ENCODE results near the gene GEMIN2.
A peak's percentile ranks its signal among the peaks of the same experiment; 100 is the strongest.
"Not testable (repeated sequence)": the region's sequence is repeated elsewhere in the genome, so short reads cannot be mapped to it uniquely, and the experiment has no call there.

GEMIN2 gene

GRCh38 chr14:39114073-39114838 lies at the start of gene GEMIN2:
GEMIN2 (plus strand) TSS chr14:39114323; CDS start chr14:39114339, 16 bp downstream.
- peak; percentile 94 for DNase-seq

- DNase-seq = not testable (repeated sequence)
Measured at GRCh38 chr14:39069169-39069805, 44.8 kb upstream of the GEMIN2 start.

GRCh38 chr14:39069923-39070322 lies 44.2 kb upstream of the GEMIN2 start:
- DNase-seq = no peak

- no peak for DNase-seq
Measured at GRCh38 chr14:39071096-39071495, 43.0 kb upstream of the GEMIN2 start.

GRCh38 chr14:39080886-39081285 lies 33.2 kb upstream of the GEMIN2 start:
- no peak for DNase-seq

GRCh38 chr14:39083127-39083526 lies 31.0 kb upstream of the GEMIN2 start:
- DNase-seq = no peak

GRCh38 chr14:39085933-39086332 lies 28.2 kb upstream of the GEMIN2 start:
- no peak for DNase-seq

GRCh38 chr14:39087493-39087892 lies 26.6 kb upstream of the GEMIN2 start:
- no peak for DNase-seq

GRCh38 chr14:39090548-39091111 lies 23.5 kb upstream of the GEMIN2 start:
- DNase-seq = no peak

- DNase-seq = no peak
Measured at GRCh38 chr14:39091716-39092115, 22.4 kb upstream of the GEMIN2 start.

- no peak for DNase-seq
Measured at GRCh38 chr14:39094515-39094914, 19.6 kb upstream of the GEMIN2 start.

- DNase-seq = peak; percentile 14
Measured at GRCh38 chr14:39097159-39097558, 17.0 kb upstream of the GEMIN2 start.

- not testable (repeated sequence) for DNase-seq
Measured at GRCh38 chr14:39099215-39099614, 14.9 kb upstream of the GEMIN2 start.

GRCh38 chr14:39099748-39100147 lies 14.4 kb upstream of the GEMIN2 start:
- DNase-seq = no peak

GRCh38 chr14:39102265-39102968 lies 11.7 kb upstream of the GEMIN2 start:
- DNase-seq = no peak

- peak; percentile 90 for DNase-seq
Measured at GRCh38 chr14:39102969-39103957, 10.9 kb upstream of the GEMIN2 start, which contains the start of gene SEC23A. SEC23A (minus strand) TSS chr14:39103235; CDS start chr14:39096118, 7,117 bp downstream.

- not testable (repeated sequence) for DNase-seq
Measured at GRCh38 chr14:39104078-39104801, 9.9 kb upstream of the GEMIN2 start.

GRCh38 chr14:39107591-39107996 lies 6.5 kb upstream of the GEMIN2 start:
- no peak for DNase-seq

- no peak for DNase-seq
Measured at GRCh38 chr14:39108791-39109190, 5.3 kb upstream of the GEMIN2 start.

- no peak for DNase-seq
Measured at GRCh38 chr14:39109893-39110715, 4.0 kb upstream of the GEMIN2 start.

All from CD4-positive, alpha-beta T cell treated with Interleukin-6 for 4 hours (primary cell).